Activated CD8-positive, alpha-beta T cell treated with anti-CD3 and anti-CD28 coated beads, Interleukin-2, amount 10 ng/mL, durations not matched to agents 7 days and 5 days (primary cell): Measurements from ENCODE around the gene RBM46. TPM values are rescaled to one million over a fixed set of nuclear protein-coding genes. Genes with fewer than 3 reads are reported as not detected.

Experiments used
- ATAC-seq: fragments of 150-1000 bp; cut with Tn5 transposase; one replicate; pipeline ENCODE4 v1.10.0; 2021; ENCODE audit warnings: moderate library complexity
- CTCF ChIA-PET: fragments of 350-600 bp; sonication (Branson Sonifier 250); formaldehyde crosslinking; loops from one replicate; lab custom pipeline; 2021; ENCODE audit warnings: antibody characterized with exemption; lab: Charles Lee
- POLR2A ChIA-PET: fragments of 350-600 bp; sonication (Branson Sonifier 250); formaldehyde crosslinking; loops from one replicate; lab custom pipeline; 2021; ENCODE audit warnings: antibody characterized with exemption; lab: Charles Lee
- DNase-seq: peaks from one replicate; pipeline ENCODE4 v3.0.0-alpha.2; 2020
- H3K27ac Mint-ChIP-seq: one replicate; pipeline ENCODE4 v1.8.0; 2021; ENCODE audit warnings: mild to moderate bottlenecking, mixed read lengths
- H3K27me3 Mint-ChIP-seq: one replicate; pipeline ENCODE4 v1.8.0; 2021; ENCODE audit warnings: low read depth, mixed read lengths
- H3K36me3 Mint-ChIP-seq: one replicate; pipeline ENCODE4 v1.8.0; 2021; ENCODE audit warnings: low read depth, mixed read lengths
- H3K4me1 Mint-ChIP-seq: one replicate; pipeline ENCODE4 v1.8.0; 2021; ENCODE audit warnings: low read depth, mixed read lengths
- H3K4me3 Mint-ChIP-seq: one replicate; pipeline ENCODE4 v1.8.0; 2021; ENCODE audit warnings: mild to moderate bottlenecking, mixed read lengths
- H3K9me3 Mint-ChIP-seq: one replicate; pipeline ENCODE4 v1.8.0; 2022; ENCODE audit warnings: mixed read lengths; ENCODE audit not compliant: insufficient read depth
- total RNA-seq, 2 experiments: library from RNA; stranded (reverse); gene quantifications; one replicate each; pipeline ENCODE4 v1.2.3, GENCODE V29; 2021

Gene RBM46
- total RNA-seq, 2 experiments from 2014 or later, result not detected

DNA sequence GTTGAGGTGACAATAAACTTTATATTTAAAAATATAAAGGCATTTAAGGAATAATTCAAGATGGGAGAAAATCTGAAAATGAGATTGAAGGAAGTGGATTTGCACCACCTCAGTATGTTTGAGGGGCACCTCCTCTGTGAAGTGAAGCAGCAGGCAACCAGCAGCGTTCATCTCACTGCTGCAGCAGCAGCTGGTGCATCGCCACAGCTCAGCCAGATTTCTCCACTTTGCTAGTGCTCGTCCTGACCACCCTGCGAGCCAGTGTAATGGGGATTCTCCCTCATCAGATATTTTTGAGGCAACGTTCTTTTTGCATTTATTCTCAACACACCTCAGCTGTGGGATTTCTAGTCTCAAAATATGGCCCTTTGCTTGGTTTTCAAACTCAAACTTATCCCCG, 23.4 kb upstream of the RBM46 start:
- ChIA-PET POLR2A (no interaction called here), CTCF (no interaction called here)
- DNase-seq (no peak), ATAC-seq (no peak)
- Mint-ChIP-seq H3K9me3 (no peaks in the 10 kb centered on the region), H3K36me3 (no peaks in the 10 kb centered on the region), H3K4me3 (no peak overlapping the region), H3K4me1 (no peaks in the 10 kb centered on the region), H3K27me3 (no peaks in the 10 kb centered on the region), H3K27ac (no peak overlapping the region)

DNA sequence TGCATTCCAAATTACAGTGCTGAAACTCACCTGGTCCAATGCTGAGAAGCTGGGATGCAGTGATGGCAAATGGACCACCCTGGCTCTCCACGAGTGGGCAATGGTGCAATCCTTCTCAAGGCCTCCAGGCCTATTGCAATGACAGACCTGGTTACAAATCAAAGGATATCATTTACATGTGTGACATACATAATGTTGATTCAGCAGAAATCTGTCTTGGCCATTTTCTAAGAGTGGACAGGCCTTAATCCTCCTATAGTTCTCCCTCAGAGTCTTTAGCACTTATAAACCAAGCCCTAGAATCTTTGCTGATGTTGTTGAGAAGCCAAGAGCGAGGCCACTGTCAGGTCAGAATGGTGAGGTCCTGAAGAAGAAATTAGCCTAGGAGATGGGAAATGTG, 20.2 kb upstream of the RBM46 start:
- Mint-ChIP-seq H3K9me3 (no peaks in the 10 kb centered on the region), H3K4me3 (no peak overlapping the region), H3K36me3 (no peaks in the 10 kb centered on the region), H3K27me3 (no peaks in the 10 kb centered on the region), H3K27ac (no peak overlapping the region), H3K4me1 (no peaks in the 10 kb centered on the region)
- DNase-seq (no peak), ATAC-seq (no peak)
- ChIA-PET POLR2A (no interaction called here), CTCF (no interaction called here)

DNA sequence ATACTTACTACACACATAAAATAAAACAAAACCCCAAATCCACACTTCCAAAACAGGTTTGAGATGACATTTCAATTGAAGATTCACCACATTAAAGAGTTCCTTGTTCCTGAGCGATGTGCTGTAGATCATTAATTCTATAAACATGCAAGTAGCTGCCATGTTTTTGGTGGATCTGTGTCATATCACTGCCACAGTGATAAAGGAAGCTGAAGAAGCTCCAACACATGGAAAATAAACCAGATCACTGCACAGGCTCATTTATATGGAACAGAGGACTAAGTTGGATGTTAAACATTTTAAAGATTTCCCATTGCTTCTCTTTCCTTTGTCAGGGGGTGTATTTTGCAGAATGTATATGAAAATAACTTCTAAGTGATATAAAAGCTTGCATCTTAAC, 2.8 kb upstream of the RBM46 start:
- H3K27me3 Mint-ChIP-seq, result no peaks in the 10 kb centered on the region
- H3K4me3 Mint-ChIP-seq, result no peak overlapping the region
- no peak for ATAC-seq
- POLR2A ChIA-PET, result no interaction called here
- H3K27ac Mint-ChIP-seq, result no peak overlapping the region
- no peaks in the 10 kb centered on the region for H3K9me3 Mint-ChIP-seq
- CTCF ChIA-PET, result no interaction called here
- no peaks in the 10 kb centered on the region for H3K4me1 Mint-ChIP-seq
- H3K36me3 Mint-ChIP-seq, result no peaks in the 10 kb centered on the region
- no peak for DNase-seq

DNA sequence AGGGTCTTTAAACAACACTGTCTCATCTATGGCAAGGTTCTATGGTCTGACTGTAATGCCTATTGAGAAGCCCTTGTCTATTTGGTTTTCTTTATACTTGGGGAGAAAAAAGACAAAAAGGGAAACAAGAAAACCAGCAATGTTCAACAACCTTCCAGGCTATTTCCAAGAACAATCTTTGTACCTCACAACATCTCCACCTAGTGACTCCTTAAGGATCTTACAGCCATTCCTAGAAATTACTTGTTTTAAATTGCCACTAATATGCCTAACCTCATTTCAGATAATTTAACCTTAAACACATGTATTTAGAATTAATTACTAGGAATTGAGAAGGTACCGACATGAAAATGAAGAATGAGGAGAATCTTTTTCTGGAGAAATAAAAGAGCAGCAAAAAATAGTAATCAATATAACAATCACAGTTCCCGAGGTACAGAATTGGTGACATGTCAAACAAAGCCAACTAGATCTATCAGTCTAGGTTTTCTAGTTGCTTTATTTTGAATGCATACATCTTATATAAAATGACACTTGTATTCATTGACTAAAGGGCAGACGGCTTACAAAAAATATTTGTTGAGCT, 1.6 kb upstream of the RBM46 start:
- ATAC-seq (no peak), DNase-seq (no peak)
- CTCF ChIA-PET, result no interaction called here
- Mint-ChIP-seq H3K27ac (no peak overlapping the region), H3K9me3 (no peaks in the 10 kb centered on the region), H3K4me3 (no peak overlapping the region), H3K4me1 (no peaks in the 10 kb centered on the region), H3K27me3 (no peaks in the 10 kb centered on the region), H3K36me3 (no peaks in the 10 kb centered on the region)
- POLR2A ChIA-PET, result no interaction called here

DNA sequence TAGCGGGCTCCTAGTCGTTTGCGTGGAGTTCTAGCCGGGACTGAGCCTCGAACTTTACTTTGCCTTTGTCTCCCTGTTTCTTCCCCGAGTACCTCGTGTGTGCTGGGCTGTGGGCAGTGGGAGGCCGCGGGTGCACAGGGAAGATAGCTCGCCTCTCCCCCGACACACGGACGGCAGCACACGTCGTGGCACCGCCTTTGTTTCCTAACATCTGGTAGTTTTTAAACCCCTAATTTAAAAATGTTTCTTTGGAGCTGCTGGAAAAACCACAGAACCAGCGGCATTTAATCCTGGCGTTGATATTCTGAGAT, 866 bp downstream of the RBM46 start:
- Mint-ChIP-seq H3K27me3 (no peaks in the 10 kb centered on the region), H3K36me3 (no peaks in the 10 kb centered on the region), H3K4me1 (no peaks in the 10 kb centered on the region), H3K4me3 (no peak overlapping the region), H3K27ac (no peak overlapping the region), H3K9me3 (no peaks in the 10 kb centered on the region)
- DNase-seq, result no peak
- CTCF ChIA-PET, result no interaction called here
- POLR2A ChIA-PET, result no interaction called here
- no peak for ATAC-seq

DNA sequence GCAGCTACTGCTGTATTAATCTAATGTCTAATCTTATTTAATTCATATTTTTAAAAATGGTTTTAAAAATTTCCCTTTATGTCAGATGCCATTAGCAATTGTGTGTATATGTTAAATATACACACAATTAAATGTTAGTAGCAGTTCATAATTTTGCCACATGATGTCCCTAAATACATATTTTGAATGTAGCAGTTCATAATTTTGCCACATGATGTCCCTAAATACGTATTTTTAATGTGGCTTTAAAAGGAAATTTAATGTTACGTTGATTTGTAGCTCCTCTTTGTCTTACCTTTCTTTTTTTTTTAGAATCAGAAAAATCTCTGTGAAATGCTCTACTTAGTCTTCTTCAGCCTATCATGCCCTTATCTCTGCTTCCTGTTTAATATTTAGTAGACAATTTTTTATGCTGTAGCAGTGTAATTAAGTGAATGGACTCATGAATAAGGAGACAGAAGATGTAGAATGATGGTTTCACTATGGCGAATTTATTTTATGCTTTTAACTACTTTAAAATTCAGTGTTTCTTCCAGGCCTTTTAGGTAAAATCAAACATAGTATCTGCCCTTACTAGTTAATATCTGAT, 26.1 kb downstream of the RBM46 start:
- Mint-ChIP-seq H3K9me3 (no peaks in the 10 kb centered on the region), H3K4me3 (no peak overlapping the region), H3K27me3 (no peaks in the 10 kb centered on the region), H3K27ac (no peak overlapping the region), H3K36me3 (no peaks in the 10 kb centered on the region), H3K4me1 (no peaks in the 10 kb centered on the region)
- ChIA-PET CTCF (interaction anchor here (0.9 to 1.6 kb wide), 6 partner anchors 254 to 980 kb away, joined by 3 to 6 read pairs (median 4); partner anchors contain the start of gene PLRG1), POLR2A (no interaction called here)
- ATAC-seq (no peak), DNase-seq (no peak)

DNA sequence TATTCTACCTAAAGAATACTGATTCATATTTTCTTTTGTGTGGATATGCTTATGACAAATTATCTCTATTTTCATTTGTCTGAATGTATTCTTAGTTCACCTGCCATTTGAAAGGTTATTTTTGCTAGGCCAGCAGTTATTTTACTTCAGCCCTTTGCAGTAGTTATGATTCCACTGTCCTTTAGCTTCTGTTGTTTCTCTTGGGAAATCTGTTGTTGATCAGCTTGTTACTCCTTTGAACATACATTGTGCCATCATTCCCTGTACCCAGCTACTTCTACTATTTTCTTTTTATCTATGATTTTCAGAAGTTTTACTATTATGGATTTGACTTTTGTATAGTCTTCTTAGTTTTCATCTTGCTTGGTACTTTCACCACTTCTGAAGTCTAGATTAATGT, 37.2 kb downstream of the RBM46 start:
- ChIA-PET POLR2A (no interaction called here), CTCF (no interaction called here)

DNA sequence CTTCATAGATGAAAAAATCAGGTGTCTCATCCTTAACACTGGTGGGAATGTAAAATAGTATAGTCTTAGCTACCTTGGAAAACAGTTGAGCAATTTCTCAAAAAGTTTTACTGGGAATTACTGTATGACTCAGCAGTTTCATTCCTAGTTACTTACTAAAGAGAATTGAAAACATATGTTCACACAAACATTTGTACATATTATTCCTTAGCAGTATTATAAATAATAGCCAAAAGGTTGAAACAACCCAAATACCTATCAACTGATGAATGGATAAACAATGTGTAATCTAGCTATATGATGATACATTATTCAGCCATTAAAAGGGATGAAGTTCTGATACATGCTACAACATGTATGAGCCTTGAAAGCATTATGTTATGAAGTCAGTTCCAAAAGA, 41.7 kb downstream of the RBM46 start:
- DNase-seq, result no peak
- Mint-ChIP-seq H3K4me3 (no peak overlapping the region), H3K9me3 (no peaks in the 10 kb centered on the region), H3K27ac (no peak overlapping the region), H3K27me3 (no peaks in the 10 kb centered on the region), H3K4me1 (no peaks in the 10 kb centered on the region), H3K36me3 (no peaks in the 10 kb centered on the region)
- no peak for ATAC-seq
- ChIA-PET CTCF (no interaction called here), POLR2A (no interaction called here)

More for the DNA sequence above, 37.2 kb downstream of the RBM46 start:
- H3K27me3 Mint-ChIP-seq, result no peaks in the 10 kb centered on the region
- H3K27ac Mint-ChIP-seq, result no peak overlapping the region
- no peak for ATAC-seq
- DNase-seq, result no peak
- no peaks in the 10 kb centered on the region for H3K9me3 Mint-ChIP-seq
- H3K36me3 Mint-ChIP-seq, result no peaks in the 10 kb centered on the region
- no peak overlapping the region for H3K4me3 Mint-ChIP-seq
- no peaks in the 10 kb centered on the region for H3K4me1 Mint-ChIP-seq

DNA sequence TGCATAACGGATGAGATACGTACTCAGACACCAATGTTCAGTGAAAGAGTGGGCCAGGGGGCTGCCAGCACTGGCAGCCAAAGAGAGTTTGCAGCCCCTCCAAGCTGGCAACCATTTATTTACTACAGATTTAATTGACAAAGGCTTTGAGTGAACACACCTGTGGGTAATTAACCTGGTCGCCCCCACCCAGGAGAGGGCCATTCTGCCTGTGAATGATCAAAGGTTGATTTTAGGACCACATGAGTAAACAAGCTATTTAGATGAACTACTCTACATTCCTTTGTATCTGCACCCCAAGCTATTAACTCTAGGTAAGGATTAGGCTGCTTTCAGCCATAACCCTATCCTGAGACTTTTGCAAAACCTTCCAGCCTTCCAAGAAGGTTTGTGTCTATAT, 55.0 kb downstream of the RBM46 start:
- ATAC-seq (no peak), DNase-seq (no peak)
- Mint-ChIP-seq H3K4me1 (no peaks in the 10 kb centered on the region), H3K4me3 (no peak overlapping the region), H3K27me3 (no peaks in the 10 kb centered on the region), H3K27ac (no peak overlapping the region), H3K36me3 (no peaks in the 10 kb centered on the region), H3K9me3 (peaks cover 5% of the 10 kb centered on the region)
- CTCF ChIA-PET, result no interaction called here
- POLR2A ChIA-PET, result no interaction called here

DNA sequence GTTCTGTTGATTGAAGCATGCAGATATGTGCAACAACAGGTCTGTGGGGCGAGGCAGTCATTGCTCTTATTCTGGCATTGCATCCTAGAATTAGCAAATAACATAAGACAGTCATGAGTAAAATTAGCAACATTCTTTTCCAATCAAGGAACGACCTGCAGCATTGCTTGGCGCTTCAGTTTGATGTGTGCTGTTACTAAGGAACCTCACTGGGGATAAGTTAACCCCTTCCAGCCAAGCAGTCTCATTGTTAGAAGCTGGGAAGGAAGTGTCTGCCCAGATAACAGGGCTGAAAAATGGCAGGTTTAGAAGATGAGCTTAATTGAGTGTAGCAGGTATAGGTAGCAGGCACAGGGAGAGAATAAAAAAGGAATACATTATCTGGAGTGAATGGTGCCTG, 55.4 kb downstream of the RBM46 start:
- H3K36me3 Mint-ChIP-seq, result no peaks in the 10 kb centered on the region

DNA sequence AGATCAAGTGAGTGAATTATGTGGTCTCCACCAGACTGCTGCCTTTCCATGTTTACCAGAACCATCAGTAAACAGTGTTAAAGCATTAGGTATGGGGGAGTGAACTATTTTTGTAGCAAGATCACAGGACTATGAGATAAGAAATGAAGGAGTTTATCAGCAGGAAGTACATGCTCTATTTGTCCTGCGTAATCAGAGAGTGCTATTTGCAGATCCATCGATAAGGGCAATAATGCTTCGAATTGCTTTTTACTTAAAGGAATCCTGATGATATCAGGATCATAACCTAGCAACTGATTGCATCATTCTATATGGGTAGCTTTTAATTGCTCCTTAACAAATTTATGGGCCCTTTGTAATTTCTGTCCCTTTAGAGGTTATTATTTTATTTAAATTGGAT, 57.1 kb downstream of the RBM46 start:
- Mint-ChIP-seq H3K4me3 (no peak overlapping the region), H3K9me3 (no peaks in the 10 kb centered on the region), H3K27me3 (no peaks in the 10 kb centered on the region), H3K4me1 (no peaks in the 10 kb centered on the region), H3K36me3 (no peaks in the 10 kb centered on the region), H3K27ac (no peak overlapping the region)
- ChIA-PET CTCF (no interaction called here), POLR2A (no interaction called here)
- DNase-seq (no peak), ATAC-seq (no peak)

More for the DNA sequence above, 55.4 kb downstream of the RBM46 start:
- ATAC-seq, result no peak
- no peak for DNase-seq
- Mint-ChIP-seq H3K4me1 (no peaks in the 10 kb centered on the region), H3K27me3 (no peaks in the 10 kb centered on the region), H3K9me3 (peaks cover 5% of the 10 kb centered on the region), H3K4me3 (no peak overlapping the region), H3K27ac (no peak overlapping the region)
- CTCF ChIA-PET, result no interaction called here
- POLR2A ChIA-PET, result no interaction called here

DNA sequence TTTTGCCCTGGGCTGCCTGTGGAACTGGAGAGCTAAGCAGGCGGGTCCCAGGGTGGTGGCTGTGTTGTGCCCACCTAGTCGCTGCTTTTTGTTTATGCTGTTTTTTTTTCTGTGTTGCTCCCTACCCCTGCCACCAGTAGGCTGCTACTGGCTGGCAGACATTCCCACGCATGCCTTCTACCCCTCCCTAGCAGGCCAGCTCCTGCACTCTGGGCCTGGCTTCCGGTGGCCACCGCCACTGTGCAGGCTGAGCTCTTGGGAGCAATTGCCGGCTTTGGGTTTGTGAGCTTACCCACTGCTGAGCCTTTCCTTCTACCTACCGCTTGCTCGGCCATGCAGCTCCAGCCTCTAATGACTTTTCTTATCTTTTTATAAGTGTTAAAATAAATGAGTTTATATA, 57.6 kb downstream of the RBM46 start:
- Mint-ChIP-seq H3K27ac (no peak overlapping the region), H3K36me3 (no peaks in the 10 kb centered on the region), H3K27me3 (no peaks in the 10 kb centered on the region), H3K4me1 (no peaks in the 10 kb centered on the region), H3K9me3 (no peaks in the 10 kb centered on the region), H3K4me3 (no peak overlapping the region)
- ChIA-PET CTCF (no interaction called here), POLR2A (no interaction called here)
- no peak for ATAC-seq
- DNase-seq, result no peak

DNA sequence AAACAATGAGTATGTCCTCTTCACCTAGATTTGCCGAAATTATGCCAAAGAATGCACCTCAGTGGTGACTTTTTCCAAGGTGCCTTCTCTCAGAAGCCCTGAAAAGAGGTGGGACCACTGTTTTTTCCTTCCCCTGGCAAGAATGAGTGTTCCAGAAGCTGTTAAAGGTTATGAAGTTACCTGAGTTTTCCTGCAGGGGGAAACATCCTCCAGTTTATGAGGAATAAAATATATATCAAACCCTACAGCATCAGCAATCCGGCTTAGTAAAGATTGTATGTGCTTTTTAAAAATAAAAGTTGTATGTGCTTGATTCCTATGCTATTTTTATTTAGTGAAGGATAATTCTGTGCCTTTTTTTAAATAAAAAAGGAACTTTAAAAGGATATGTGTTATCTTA, 73.3 kb downstream of the RBM46 start:
- Mint-ChIP-seq H3K36me3 (no peaks in the 10 kb centered on the region), H3K27ac (no peak overlapping the region), H3K4me1 (no peaks in the 10 kb centered on the region), H3K27me3 (no peaks in the 10 kb centered on the region), H3K9me3 (no peaks in the 10 kb centered on the region), H3K4me3 (no peak overlapping the region)
- DNase-seq (no peak), ATAC-seq (no peak)
- ChIA-PET POLR2A (no interaction called here), CTCF (no interaction called here)
